Activated CD8-positive, alpha-beta memory T cell treated with anti-CD3 and anti-CD28 coated beads for 48 hours (primary cell): ENCODE data around the gene GLIPR1L2.
"Not testable (repeated sequence)": the region's sequence is repeated elsewhere in the genome, so short reads cannot be mapped to it uniquely, and the experiment has no call there.

Source experiments
- DNase-seq, 3 experiments: peaks; one replicate each; pipeline ENCODE4 v3.0.0-alpha.2; 2020; ENCODE audit warnings: low read depth in 2 of 3, low spot score in 2 of 3

GLIPR1L2 gene

DNA sequence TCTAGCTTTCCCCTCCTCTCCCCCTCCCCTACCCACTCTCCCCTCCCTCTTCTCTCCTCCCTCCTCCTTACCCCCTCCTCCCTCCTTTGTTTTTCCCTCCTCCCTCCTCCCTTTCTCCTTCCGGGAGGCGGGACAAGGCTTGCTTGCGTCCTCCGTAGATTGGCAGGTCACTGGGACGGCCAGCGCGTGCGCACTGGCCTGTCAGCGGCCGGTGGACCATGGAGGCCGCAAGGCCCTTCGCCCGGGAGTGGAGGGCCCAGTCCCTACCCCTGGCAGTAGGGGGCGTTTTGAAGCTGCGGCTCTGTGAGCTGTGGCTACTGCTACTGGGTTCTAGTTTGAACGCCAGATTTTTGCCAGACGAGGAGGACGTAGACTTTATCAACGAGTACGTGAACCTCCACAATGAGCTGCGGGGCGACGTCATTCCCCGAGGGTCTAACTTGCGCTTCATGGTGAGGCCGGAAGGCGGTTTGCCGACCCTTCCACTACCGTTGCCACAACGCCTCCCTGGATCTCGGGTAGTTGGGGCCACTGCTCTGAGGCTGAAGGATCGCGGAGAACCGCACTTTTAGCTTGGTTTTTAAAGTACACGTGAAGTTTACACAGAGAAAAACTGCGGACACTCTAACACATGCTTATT, at the start of gene GLIPR1L2:
Gene GLIPR1L2, plus strand, starts transcription at position 191 of the 640 bp plus-strand sequence. Its CDS starts 28 bp downstream, at position 219.
- peak; percentile 72 to 85 (median 83) for DNase-seq

DNA sequence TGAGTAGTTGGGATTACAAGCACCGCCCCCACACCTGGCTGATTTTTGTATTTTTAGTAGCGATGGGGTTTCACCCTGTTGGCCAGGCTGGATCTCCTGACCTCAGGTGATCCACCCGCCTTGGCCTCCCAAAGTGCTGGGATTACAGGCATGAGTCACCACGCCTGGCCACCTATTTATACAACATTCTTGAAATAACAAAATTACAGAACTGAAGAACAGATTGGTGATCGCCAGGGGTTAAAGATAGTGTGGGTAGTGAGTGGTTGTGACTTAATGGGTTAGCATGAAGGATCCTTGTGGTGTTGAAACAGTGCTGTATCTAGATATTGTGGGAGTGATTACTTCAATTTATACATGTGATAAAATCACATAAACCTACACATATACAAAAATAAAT, 49.0 kb upstream of the GLIPR1L2 start:
- DNase-seq = no peak

DNA sequence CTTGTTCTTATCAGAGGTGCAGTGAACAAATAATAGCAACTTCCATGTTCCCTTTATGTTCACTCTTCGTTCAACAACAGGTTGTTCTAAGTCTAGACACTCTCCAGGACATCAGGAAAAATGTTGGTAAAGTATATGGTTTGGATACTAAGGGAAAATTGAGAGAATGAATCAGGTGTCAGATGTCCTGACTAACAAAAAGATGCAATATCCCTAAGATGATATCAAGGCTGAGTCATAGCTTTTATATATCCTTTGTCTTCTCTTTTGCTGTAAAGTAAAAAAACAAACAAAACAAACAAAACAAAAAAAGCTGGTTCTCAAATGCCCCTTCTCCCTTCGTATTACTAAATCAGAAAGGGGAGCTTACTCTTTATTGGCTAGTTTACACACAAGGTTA, 45.4 kb upstream of the GLIPR1L2 start:
- no peak for DNase-seq

DNA sequence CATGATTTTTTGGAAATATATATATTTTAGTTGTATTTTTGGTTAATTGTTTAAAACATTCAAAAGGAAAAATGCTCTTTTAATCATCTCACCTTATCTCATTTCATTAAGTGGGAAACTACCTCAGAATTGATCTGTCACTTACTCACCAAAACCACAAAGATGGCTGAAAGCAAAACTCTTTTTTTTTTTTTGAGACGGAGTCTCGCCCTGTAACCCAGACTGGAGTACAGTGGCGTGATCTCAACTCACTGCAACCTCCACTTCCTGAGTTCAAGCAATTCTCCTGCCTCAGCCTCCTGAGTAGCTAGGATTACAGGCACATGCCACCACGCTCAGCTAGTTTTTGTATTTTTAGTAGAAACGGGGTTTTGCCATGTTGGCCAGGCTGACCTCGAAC, 44.7 kb upstream of the GLIPR1L2 start:
- not testable (repeated sequence) for DNase-seq

DNA sequence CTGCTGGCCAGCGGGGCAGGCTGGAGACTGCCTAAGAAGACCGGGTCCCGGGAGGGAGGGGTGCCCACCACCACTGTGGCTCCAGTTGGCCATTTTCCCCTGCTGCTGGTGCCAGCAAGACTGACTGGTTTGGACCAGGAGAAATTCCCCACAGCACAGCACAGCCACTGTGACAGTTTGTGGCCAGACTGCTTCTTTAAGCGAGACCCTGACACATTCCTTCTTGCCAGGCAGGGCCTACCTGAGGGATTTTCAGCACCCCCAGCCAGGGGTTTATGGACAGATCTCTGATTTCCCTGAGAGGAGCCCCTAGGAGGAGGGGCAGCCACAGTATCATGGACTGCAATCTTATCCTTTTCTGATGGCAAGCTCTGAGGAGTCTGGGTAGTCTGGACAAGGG, 40.9 kb upstream of the GLIPR1L2 start:
- DNase-seq = no peak

DNA sequence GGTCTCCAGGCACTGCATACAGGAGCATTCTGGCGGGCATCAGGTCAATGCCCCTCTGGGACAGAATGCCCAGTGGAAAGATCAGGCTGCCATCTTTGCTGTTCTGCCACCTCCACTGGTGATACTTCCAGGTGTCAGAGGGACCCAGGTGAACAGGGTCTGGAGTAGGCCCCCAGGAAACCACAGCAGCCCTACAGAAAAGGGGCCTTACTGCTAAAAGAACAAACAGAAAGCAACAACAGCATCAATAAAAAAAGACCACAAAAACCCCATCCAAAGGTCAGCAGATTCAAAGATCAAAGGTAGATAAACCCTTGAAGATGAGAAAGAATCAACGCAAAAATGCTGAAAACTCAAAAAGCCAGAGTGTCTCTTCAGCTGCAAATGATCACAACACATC, 40.5 kb upstream of the GLIPR1L2 start:
- DNase-seq = no peak

DNA sequence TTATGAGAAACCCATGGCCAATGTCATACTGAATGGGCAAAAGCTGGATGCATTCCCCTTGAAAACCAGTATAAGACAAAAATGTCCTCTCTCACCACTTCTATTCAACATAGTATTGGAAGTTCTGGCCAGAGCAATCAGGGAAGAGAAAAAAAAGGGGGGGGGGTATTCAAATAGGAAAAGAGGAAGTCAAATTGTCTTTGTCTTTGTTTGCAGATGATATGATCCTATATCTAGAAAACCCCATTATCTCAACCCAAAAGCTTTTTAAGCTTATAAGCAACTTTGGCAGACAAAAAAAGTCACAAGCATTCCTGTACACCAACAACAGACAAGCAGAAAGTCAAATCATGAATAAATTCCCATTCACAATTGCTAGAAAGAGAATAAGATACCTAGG, 36.9 kb upstream of the GLIPR1L2 start:
- no peak for DNase-seq

DNA sequence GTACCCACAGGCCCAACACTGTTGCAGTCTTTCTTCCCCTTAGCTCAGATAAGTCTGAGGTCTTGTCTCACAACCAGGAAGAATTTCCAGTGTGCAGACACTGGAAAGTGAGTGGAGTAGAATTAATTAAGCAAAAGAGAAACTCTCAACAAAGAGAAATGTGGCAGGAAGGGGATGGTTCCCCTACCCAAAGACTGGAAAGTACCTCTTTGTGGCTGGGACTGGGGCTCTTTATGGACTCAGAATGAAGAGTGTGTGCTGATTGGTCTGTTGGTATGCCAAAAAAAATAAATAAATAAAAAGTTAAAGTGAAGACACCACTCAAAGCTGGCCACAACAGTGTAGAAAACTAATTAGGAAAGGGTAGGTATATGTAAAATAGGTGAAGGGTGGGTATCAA, 30.0 kb upstream of the GLIPR1L2 start:
- DNase-seq = no peak

DNA sequence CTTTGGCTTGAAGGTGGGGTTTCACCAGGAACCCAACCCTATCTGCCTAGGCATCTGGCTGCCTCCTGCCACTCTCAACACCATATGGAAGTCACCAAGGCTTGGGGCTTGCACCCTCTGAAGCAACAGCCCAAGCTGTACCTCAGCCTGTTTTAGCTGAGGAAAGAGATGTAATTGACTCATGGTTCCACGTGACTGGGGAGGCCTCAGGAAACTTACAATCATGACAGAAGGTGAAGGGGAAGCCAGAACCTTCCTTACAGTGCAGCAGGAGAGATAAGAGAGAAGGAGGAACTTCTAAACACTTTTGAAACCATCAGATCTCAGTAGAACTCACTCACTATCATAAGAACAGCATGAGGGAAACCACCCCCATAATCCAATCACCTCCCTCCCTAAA, 29.5 kb upstream of the GLIPR1L2 start:
- DNase-seq = no peak

DNA sequence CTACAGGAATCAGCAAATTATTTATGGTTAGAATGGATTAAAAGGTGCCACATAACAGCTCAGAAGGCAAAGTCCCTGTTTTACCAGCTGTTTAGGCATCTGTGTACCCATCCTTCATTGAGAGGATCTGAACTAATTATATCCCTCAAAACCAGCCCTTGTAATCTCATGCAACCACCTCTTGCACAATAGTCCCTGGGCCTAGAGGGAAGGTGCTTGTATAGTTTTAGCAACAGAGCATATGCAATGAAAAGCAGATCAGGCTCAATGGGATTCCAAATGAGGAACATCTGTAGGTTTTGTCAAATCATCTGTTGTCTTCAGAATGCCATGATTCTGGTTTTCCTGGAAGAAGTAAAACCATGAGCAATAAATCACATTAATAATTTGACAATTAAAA, 26.0 kb upstream of the GLIPR1L2 start:
- DNase-seq = no peak

DNA sequence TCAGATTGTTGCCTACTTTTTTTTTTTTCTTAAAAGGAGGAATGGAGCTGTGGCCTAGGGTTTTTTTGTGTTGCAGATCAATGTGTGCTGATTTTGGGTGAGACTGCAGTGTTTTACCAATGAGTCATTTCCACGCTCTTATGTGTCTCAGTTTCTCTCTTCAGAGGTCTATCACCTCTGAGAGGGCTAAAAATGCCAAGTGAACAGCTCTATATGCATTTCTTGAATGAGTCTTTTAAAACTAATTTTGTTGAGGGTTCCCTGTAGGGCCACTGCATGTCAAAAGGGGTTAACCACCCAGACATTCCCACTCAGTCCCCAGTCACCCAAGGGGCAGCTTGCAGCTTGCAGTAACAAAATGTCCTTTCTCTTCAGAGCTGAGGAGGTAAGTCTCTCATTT, 24.3 kb upstream of the GLIPR1L2 start:
- DNase-seq = no peak

DNA sequence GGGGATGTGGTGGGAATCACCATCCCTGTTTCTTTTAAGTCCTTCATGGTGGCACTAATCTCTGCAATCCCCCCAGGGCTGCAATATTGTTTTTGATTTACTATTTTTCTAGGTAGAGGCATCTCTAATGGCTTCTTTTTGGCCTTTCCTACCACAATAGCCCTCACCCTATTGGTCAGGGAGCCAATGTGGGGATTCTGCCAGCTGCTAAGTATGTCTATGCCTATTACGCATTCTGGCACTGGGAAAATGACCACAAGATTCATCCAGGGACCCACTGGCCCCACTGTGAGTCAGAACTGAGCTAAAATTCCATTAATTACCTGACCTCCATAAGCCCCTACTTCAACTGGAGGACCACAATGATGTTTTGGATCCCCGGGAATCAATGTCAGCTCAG, 15.9 kb upstream of the GLIPR1L2 start:
- DNase-seq = no peak

DNA sequence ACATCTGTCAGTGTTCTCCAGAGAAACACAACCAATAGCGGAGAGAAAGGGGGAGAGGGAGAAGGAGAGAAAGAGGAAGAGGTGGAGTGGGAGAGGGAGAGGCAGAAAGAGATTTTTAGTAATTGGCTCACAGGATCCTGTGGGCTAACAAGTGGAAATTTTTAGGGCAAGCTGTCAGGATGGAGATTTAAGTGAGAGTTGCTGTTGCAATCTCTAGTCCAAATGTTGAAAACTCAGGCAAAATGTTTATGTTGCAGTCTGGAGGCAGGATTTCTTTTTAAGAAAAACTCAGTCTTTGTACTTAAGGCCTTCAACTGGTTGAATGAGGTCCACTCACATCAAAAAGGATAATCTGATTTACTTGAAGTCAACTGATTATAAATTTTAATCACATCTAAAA, 12.5 kb upstream of the GLIPR1L2 start:
- DNase-seq = no peak

DNA sequence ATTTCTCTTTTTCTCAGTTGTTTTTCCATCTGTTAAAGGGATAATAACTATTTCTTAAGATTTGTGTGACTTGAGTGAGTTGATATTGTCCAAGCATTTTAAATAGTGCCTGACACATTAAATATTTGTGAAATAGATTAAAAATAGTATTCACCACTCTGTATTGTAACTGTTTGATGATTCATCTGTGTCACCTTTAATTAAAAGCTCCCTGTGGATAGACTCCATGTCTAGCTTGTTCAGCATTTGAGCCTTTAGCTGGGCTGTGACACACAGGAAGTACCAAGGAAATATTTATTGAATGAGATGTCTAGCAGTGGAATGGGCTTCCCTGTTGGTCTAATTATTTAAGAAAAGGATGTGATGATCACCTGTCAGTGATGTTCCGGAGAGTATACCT, 1.8 kb upstream of the GLIPR1L2 start:
- DNase-seq = no peak

DNA sequence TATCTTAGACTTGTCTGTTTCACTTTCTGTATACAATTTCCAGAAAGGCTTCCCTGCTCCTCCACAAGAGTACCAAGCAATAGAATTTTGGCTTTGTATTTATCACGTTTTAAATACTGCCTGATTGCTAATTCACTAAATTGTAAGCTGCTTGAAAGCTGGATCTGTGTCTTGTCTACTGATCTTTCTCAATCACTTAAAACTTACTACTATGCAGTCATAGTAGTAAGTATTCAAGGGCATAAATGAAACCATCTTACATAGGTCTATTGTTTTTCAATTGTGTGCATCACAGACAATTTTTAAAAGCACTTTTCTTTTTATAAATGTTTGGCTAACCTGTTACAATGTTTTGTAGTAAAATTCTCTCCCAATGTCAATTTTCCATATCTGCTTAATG, 1.2 kb upstream of the GLIPR1L2 start:
- no peak for DNase-seq

DNA sequence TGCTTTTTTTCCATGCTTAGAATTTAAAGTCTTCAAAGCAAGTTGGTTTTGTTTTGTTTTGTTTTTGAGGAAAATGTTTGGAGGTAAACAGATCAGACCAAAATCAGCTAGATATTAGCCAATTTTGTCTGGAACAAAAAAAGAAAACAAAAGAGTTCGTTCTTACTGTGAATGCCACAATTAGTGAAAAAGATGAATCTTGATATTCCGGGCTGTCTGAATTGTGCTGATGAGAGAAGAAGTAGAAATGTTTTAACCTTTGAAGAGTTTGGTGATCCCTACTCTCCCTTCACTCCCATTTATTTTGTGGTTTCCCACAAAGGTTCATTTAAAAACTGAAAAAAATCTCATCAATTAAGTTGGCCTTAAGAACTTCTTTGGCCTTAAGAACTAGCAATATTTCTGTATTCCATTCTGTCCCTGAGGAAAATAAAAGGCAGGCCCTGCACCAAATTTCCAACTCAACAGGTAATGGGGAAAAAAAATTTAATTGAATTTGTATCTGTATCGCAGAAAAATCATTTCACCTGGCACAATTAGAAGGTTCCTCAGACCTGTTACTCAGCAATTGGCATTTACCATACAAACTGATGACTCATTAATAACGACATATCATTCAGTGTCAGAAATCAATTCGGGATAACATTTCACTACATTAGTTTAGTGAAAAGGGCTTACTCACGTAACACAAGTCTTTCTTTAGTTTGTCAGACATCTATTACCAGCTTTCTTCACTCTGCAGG, 562 bp upstream of the GLIPR1L2 start:
- DNase-seq = no peak

DNA sequence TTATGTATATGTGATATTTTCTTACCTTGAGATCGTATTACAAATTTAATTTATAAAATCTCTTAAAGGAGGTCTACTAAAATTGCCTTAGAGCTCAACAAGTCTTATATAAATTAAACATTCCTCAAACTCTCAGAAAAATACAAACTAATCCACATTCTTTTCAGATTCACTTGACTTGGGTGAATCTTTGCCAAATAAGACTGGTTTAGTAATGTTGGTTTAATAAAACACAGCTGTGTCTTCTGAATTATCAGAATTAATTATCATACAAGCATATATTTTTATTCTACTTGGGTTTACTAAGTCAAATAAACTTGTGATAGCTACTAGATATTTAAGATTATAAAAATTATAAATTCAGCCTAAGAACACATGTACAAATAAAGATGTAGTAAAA, 13.3 kb downstream of the GLIPR1L2 start:
- no peak for DNase-seq

DNA sequence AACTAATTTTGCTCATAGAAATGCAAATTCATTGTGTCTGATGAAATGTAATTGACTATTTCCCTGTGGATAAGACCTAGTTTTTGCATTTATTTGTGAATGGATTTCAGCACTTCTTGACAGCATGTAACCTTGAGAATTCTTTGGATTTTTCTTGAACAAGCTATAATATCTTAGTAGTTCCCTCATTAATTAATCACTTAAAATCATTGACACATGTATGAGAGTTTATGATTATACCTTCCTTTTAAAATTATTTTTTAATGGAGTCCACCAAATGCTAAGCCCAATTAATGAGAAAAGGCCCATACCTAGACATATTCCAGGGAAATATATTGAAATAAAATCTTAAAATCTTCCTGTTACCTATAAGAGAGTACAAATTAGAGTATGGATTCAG, 16.8 kb downstream of the GLIPR1L2 start:
- no peak for DNase-seq

DNA sequence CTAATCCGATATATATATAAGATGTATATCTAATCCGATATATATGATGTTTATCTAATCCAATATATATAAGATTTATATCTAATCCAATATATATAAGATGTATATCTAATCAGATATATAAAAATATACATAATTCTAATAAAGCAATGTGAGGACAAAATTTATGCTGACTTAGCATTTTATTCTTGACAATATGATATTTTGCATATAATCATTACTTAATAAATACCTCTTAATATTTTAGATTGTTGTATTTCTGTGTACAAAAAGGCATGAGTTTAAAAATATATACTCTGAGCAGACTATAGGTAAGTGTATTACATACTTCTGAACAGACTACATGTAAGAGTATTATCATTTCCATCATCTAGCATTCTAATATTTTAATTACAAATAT, 18.9 kb downstream of the GLIPR1L2 start:
- no peak for DNase-seq

DNA sequence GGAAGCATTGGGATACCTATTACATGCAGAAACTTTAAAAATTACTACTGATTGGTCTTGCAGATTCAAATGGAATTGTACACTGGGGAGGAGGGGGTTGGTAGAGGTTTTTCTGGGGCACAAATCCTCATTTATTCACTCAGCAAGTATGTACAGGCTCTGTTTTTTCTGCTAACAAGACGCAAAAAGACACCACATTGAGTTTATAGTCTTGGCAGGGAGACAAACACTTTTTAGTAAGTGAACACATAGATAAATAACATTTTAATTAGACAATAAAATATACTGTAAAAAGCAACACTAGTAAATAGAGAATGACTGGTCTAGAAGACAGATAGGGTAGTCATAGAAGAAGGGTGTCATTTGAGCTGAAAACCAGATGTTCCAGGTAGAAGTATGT, 23.8 kb downstream of the GLIPR1L2 start:
- no peak for DNase-seq

DNA sequence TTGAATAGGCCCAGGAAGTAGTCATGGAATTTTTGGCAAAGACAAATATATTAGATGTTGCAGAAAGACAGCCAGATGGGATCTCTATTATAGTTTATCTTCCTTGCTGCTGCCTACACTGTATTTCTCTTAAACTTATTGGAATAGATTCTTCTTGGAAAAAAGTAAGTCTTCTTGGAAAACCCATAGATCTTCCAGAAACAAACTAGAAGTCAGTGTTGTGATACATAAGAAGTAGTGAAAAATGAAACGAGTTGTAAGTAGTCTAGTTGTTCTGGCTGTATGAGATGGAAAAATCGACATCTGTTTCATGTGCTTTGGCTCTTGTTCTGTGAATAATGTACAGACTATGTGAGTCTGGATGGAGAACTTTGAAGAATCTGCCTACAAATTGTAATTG, 29.0 kb downstream of the GLIPR1L2 start:
- DNase-seq = no peak

DNA sequence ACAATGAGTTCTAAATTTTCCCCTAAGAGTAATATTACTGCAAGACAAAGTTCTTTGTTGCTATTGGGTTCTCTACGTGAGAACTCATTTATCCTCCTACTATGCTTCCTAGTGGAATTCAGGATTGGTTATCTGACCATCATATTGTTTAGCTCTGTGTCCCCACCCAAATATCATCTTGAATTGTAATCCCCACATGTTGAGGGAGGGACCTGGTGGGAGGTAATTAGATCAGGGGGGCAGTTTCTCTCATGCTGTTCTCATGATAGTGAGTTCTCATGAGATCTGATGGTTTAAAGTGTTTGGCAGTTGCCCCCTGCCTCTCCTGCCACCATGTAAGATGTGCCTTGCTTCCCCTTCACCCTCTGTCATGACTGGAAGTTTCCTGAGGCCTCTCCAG, 36.6 kb downstream of the GLIPR1L2 start:
- no peak for DNase-seq

DNA sequence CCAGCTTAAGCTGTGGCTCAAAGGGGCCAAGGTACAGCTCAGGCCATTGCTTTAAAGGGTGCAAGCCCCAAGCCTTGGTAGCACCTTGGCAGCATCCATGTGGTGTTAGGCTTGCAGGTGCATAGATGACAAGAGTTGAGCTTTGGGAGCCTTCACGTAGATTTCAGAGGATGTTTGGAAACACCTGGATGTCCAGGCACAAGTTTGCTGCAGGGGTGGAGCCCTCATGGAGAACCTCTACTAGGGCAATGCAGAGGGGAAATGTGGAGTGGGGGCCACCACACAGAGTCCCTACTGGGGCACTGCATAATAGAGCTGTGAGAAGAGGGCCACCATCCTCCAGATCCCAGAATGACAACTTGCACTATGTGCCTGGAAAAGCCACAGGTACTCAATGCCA, 37.9 kb downstream of the GLIPR1L2 start:
- no peak for DNase-seq
